ENCODE data around the gene RAP1GAP2.

RAP1GAP2 gene

DNA sequence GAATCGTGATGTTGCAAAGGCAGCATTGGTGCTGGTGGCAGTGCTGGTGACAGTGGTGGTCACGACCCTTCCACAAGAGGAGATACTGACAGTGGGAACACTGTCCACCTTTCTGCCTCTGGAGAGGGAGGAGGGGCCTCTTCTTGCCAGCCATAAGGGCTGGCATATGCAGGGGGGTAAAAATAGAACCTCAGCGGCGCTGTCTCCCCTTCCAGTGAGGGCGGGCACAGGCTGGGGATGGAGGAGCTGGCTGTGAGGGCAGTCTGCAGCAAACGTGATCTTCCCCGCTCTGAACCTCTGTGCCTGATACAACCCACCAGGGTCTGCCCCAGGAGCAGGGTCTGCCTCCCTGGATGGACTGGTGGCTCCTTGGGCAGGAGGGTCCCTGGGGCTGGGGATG is 3.4 kb downstream of the RAP1GAP2 start:
- no peak for TF ChIP-seq BACH2 (CRISPR knock-in tag; IDR thresholded peaks at IDR 0.05; ENCODE audit: borderline replicate concordance)
- TF ChIP-seq TOX (CRISPR knock-in tag; IDR thresholded peaks at IDR 0.05; ENCODE audit: borderline replicate concordance): no peak
- no peak for TF ChIP-seq ISL1 (CRISPR knock-in tag; IDR thresholded peaks at IDR 0.05)
- TF ChIP-seq, protein P1, sequence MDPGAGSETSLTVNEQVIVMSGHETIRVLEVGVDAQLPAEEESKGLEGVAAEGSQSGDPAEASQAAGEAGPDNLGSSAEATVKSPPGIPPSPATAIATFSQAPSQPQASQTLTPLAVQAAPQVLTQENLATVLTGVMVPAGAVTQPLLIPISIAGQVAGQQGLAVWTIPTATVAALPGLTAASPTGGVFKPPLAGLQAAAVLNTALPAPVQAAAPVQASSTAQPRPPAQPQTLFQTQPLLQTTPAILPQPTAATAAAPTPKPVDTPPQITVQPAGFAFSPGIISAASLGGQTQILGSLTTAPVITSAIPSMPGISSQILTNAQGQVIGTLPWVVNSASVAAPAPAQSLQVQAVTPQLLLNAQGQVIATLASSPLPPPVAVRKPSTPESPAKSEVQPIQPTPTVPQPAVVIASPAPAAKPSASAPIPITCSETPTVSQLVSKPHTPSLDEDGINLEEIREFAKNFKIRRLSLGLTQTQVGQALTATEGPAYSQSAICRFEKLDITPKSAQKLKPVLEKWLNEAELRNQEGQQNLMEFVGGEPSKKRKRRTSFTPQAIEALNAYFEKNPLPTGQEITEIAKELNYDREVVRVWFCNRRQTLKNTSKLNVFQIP (CRISPR knock-in tag; IDR thresholded peaks at IDR 0.05; ENCODE audit: borderline replicate concordance, low read depth): no peak
- TF ChIP-seq, protein P2, sequence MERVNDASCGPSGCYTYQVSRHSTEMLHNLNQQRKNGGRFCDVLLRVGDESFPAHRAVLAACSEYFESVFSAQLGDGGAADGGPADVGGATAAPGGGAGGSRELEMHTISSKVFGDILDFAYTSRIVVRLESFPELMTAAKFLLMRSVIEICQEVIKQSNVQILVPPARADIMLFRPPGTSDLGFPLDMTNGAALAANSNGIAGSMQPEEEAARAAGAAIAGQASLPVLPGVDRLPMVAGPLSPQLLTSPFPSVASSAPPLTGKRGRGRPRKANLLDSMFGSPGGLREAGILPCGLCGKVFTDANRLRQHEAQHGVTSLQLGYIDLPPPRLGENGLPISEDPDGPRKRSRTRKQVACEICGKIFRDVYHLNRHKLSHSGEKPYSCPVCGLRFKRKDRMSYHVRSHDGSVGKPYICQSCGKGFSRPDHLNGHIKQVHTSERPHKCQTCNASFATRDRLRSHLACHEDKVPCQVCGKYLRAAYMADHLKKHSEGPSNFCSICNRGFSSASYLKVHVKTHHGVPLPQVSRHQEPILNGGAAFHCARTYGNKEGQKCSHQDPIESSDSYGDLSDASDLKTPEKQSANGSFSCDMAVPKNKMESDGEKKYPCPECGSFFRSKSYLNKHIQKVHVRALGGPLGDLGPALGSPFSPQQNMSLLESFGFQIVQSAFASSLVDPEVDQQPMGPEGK (CRISPR knock-in tag; IDR thresholded peaks at IDR 0.05; ENCODE audit: borderline replicate concordance): no peak
- TF ChIP-seq, protein P3, sequence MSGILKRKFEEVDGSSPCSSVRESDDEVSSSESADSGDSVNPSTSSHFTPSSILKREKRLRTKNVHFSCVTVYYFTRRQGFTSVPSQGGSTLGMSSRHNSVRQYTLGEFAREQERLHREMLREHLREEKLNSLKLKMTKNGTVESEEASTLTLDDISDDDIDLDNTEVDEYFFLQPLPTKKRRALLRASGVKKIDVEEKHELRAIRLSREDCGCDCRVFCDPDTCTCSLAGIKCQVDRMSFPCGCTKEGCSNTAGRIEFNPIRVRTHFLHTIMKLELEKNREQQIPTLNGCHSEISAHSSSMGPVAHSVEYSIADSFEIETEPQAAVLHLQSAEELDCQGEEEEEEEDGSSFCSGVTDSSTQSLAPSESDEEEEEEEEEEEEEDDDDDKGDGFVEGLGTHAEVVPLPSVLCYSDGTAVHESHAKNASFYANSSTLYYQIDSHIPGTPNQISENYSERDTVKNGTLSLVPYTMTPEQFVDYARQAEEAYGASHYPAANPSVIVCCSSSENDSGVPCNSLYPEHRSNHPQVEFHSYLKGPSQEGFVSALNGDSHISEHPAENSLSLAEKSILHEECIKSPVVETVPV (CRISPR knock-in tag; IDR thresholded peaks at IDR 0.05): no peak
- no peak for TF ChIP-seq ZFP3 (CRISPR knock-in tag; IDR thresholded peaks at IDR 0.05)
- TF ChIP-seq SNAI2 (CRISPR knock-in tag; IDR thresholded peaks at IDR 0.05): no peak
- TF ChIP-seq GLIS3 (CRISPR knock-in tag; IDR thresholded peaks at IDR 0.05): no peak
- no peak for TF ChIP-seq RARB (CRISPR knock-in tag; IDR thresholded peaks at IDR 0.05)
- ATAC-seq: no peak

DNA sequence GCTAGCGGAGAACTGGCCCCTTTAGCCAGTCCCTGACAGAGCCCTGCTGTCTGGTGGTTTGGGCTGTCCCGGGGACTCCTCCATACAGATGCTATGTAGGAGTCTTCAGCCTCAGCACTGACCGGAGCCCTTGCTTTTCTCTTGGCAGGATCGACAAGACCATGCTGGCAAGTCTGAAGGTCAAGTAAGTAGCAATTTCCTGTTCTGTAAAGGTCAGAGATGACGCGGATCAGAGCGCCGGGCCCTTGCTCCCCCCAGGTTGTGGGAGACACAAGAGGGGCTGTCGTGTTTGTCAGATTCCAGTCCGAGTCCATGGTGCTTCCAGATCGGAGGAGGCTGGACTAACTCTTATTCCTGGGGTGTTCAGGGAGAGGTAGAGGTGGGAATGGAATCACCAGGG is 4.1 kb downstream of the RAP1GAP2 start:
- ATAC-seq: no peak
- TF ChIP-seq, protein P3 (CRISPR knock-in tag; IDR thresholded peaks at IDR 0.05): no peak
- no peak for TF ChIP-seq ESRRG (CRISPR knock-in tag; IDR thresholded peaks at IDR 0.05)
- no peak for TF ChIP-seq TOX (CRISPR knock-in tag; IDR thresholded peaks at IDR 0.05; ENCODE audit: borderline replicate concordance)
- no peak for TF ChIP-seq ZNF565 (CRISPR knock-in tag; conservative IDR thresholded peaks at IDR 0.05; ENCODE audit: low read depth)
- no peak for TF ChIP-seq TCF4 (CRISPR knock-in tag; IDR thresholded peaks at IDR 0.05; ENCODE audit: borderline replicate concordance)
- TF ChIP-seq ZNF70 (CRISPR knock-in tag; IDR thresholded peaks at IDR 0.05): no peak
- no peak for TF ChIP-seq ZC3H10 (CRISPR knock-in tag; IDR thresholded peaks at IDR 0.05)
- TF ChIP-seq, protein P4, sequence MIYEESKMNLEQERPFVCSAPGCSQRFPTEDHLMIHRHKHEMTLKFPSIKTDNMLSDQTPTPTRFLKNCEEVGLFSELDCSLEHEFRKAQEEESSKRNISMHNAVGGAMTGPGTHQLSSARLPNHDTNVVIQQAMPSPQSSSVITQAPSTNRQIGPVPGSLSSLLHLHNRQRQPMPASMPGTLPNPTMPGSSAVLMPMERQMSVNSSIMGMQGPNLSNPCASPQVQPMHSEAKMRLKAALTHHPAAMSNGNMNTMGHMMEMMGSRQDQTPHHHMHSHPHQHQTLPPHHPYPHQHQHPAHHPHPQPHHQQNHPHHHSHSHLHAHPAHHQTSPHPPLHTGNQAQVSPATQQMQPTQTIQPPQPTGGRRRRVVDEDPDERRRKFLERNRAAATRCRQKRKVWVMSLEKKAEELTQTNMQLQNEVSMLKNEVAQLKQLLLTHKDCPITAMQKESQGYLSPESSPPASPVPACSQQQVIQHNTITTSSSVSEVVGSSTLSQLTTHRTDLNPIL (CRISPR knock-in tag; IDR thresholded peaks at IDR 0.05; ENCODE audit: low read depth): no peak
- TF ChIP-seq, protein P1 (CRISPR knock-in tag; IDR thresholded peaks at IDR 0.05; ENCODE audit: borderline replicate concordance, low read depth): no peak
- no peak for TF ChIP-seq CSDC2 (CRISPR knock-in tag; IDR thresholded peaks at IDR 0.05)
- TF ChIP-seq, protein P2 (CRISPR knock-in tag; IDR thresholded peaks at IDR 0.05; ENCODE audit: borderline replicate concordance): no peak
- TF ChIP-seq PPARA (CRISPR knock-in tag; IDR thresholded peaks at IDR 0.05; ENCODE audit: borderline replicate concordance): no peak
- no peak for TF ChIP-seq RARB (CRISPR knock-in tag; IDR thresholded peaks at IDR 0.05)
- no peak for TF ChIP-seq OSR1 (CRISPR knock-in tag; IDR thresholded peaks at IDR 0.05)
- TF ChIP-seq BACH2 (CRISPR knock-in tag; IDR thresholded peaks at IDR 0.05; ENCODE audit: borderline replicate concordance): no peak
- TF ChIP-seq ARNTL (CRISPR knock-in tag; IDR thresholded peaks at IDR 0.05; ENCODE audit: borderline replicate concordance, low read depth): no peak
- TF ChIP-seq ZFP3 (CRISPR knock-in tag; IDR thresholded peaks at IDR 0.05): no peak
- no peak for TF ChIP-seq GLIS3 (CRISPR knock-in tag; IDR thresholded peaks at IDR 0.05)
- TF ChIP-seq SNAI2 (CRISPR knock-in tag; IDR thresholded peaks at IDR 0.05): no peak
